PC-9 (cell line): ENCODE results near the gene PPM1J. TPM values are rescaled to one million over a fixed set of nuclear protein-coding genes. Genes with fewer than 3 reads are reported as not detected.
A peak's percentile ranks its signal among the peaks of the same experiment; 100 is the strongest.

Source experiments
- BruUV-seq: library from RNA; stranded (reverse); fragments of 400-500 nt; replicated peaks from 2 replicates; lab custom pipeline; 2021; lab: Mats Ljungman, UMichigan
- CTCF ChIA-PET: fragments of 300-600 bp; sonication (Branson Sonifier 250); formaldehyde crosslinking; loops from one replicate; lab custom pipeline; 2022; ENCODE audit warnings: antibody characterized with exemption; lab: Charles Lee
- POLR2A ChIA-PET: fragments of 300-600 bp; sonication (Branson Sonifier 250); formaldehyde crosslinking; loops from one replicate; lab custom pipeline; 2022; ENCODE audit warnings: antibody characterized with exemption; ENCODE audit not compliant: unreplicated experiment; lab: Charles Lee
- DNase-seq, 2 experiments: peaks; one replicate each; pipeline versions ENCODE4 v3.0.0 to v3.0.0-alpha.2; 2015 to 2022; ENCODE audit warnings: mixed read lengths in 1 of 2
- H2AFZ ChIP-seq: fragments of 200-600 bp; sonication (generic); 2 replicates; pipeline ENCODE4 v1.8.1; 2017; ENCODE audit warnings: antibody characterized with exemption
- H3F3A ChIP-seq: fragments of 200-600 bp; sonication (generic); 2 replicates; pipeline ENCODE4 v1.8.1; 2017; ENCODE audit warnings: antibody characterized with exemption, mild to moderate bottlenecking, low read depth; ENCODE audit not compliant: insufficient read depth
- H3K27ac ChIP-seq: fragments of 200-600 bp; sonication (generic); 2 replicates; pipeline ENCODE4 v1.6.1; 2016; ENCODE audit warnings: mixed run types
- H3K27me3 ChIP-seq: fragments of 200-600 bp; sonication (generic); 2 replicates; pipeline ENCODE4 v1.6.1; 2016; ENCODE audit warnings: low read depth, mixed run types; ENCODE audit not compliant: insufficient read depth
- H3K36me3 ChIP-seq: fragments of 200-600 bp; sonication (generic); 2 replicates; pipeline ENCODE4 v1.6.1; 2016; ENCODE audit warnings: low read depth, mixed run types
- H3K4me1 ChIP-seq: fragments of 200-600 bp; sonication (generic); replicated peaks from 2 replicates; pipeline ENCODE4 v1.6.1; 2016; ENCODE audit warnings: mixed run types; ENCODE audit not compliant: insufficient read depth
- H3K4me2 ChIP-seq: fragments of 200-600 bp; sonication (generic); 2 replicates; pipeline ENCODE4 v1.6.1; 2017; ENCODE audit warnings: mixed run types
- H3K4me3 ChIP-seq: fragments of 200-600 bp; sonication (generic); 2 replicates; pipeline ENCODE4 v1.6.1; 2016; ENCODE audit warnings: mixed run types
- H3K79me2 ChIP-seq: fragments of 200-600 bp; sonication (generic); 2 replicates; pipeline ENCODE4 v1.6.1; 2017; ENCODE audit warnings: low read depth, mixed run types
- H3K9me2 ChIP-seq: fragments of 200-600 bp; sonication (generic); 2 replicates; pipeline ENCODE4 v1.8.1; 2017; ENCODE audit warnings: mild to moderate bottlenecking; ENCODE audit not compliant: insufficient read depth
- H3K9me3 ChIP-seq: fragments of 200-600 bp; sonication (generic); 2 replicates; pipeline ENCODE4 v1.8.1; 2016; ENCODE audit warnings: low read depth; ENCODE audit not compliant: insufficient read depth
- H4K20me1 ChIP-seq: fragments of 200-600 bp; sonication (generic); 2 replicates; pipeline ENCODE4 v1.8.1; 2017; ENCODE audit not compliant: insufficient read depth
- CTCF ChIP-seq: fragments of 200-600 bp; sonication (generic); conservative IDR thresholded peaks from 2 replicates; pipeline ENCODE4 v1.6.1; 2017; ENCODE audit warnings: mixed run types, antibody characterized with exemption, mild to moderate bottlenecking, moderate library complexity
- EZH2 ChIP-seq: fragments of 200-600 bp; sonication (generic); IDR thresholded peaks from 2 replicates; pipeline ENCODE4 v1.8.0; 2017; ENCODE audit warnings: antibody characterized with exemption, low read depth
- intact Hi-C: fragments of 100-400 bp; cut with micrococcal nuclease; formaldehyde crosslinking; loops from one replicate; pipeline ENCODE4 v1.10.0; 2022; ENCODE audit not compliant: unreplicated experiment
- total RNA-seq: library from RNA; stranded (reverse); gene quantifications from 2 replicates; pipeline ENCODE4 v1.2.3, GENCODE V29; 2021

The PPM1J gene
- total RNA-seq, 1 experiment from 2014 or later = 6.0 TPM

GRCh38 chr1:112710159-112710558, 5.0 kb downstream of the PPM1J start:
- H3K4me2 ChIP-seq = no peak overlapping the region
- no peak overlapping the region for H2AFZ ChIP-seq
- DNase-seq = no peak
- no peaks in the 10 kb centered on the region for H3K9me2 ChIP-seq
- no peaks in the 10 kb centered on the region for H4K20me1 ChIP-seq
- ChIA-PET CTCF (no interaction called here), POLR2A (no interaction called here)
- intact Hi-C loops = no loop called here
- no peak overlapping the region for H3K27ac ChIP-seq
- no peak overlapping the region for H3K4me3 ChIP-seq
- no peaks in the 10 kb centered on the region for H3K27me3 ChIP-seq
- no peaks in the 10 kb centered on the region for H3K36me3 ChIP-seq
- H3K79me2 ChIP-seq = peaks cover 12% of the 10 kb centered on the region
- no peaks in the 10 kb centered on the region for H3K9me3 ChIP-seq
- BruUV-seq = no TSS peak
- H3F3A ChIP-seq = peaks cover 9% of the 10 kb centered on the region
- H3K4me1 ChIP-seq = peaks cover 27% of the 10 kb centered on the region
- TF ChIP-seq EZH2 (no peak), CTCF (no peak)

GRCh38 chr1:112708489-112708888, 6.6 kb downstream of the PPM1J start:
- CTCF ChIA-PET = interaction anchor here (0.6 to 1.0 kb wide), 3 partner anchors 34 to 155 kb away, joined by 3 to 5 read pairs (median 3); partner anchors contain the start of gene MOV10

GRCh38 chr1:112708002-112708448, 7.1 kb downstream of the PPM1J start:
- BruUV-seq = no TSS peak

More at GRCh38 chr1:112708489-112708888, 6.6 kb downstream of the PPM1J start:
- BruUV-seq = no TSS peak
- H3K9me3 ChIP-seq = no peaks in the 10 kb centered on the region
- H3K4me2 ChIP-seq = no peak overlapping the region
- TF ChIP-seq CTCF (no peak), EZH2 (no peak)
- no peaks in the 10 kb centered on the region for H3K36me3 ChIP-seq
- H3K9me2 ChIP-seq = no peaks in the 10 kb centered on the region
- no peak overlapping the region for H3K27ac ChIP-seq
- intact Hi-C loops = loop anchor here (10.0 kb wide), 1 partner anchor 244 kb away; no protein-coding TSS in a partner anchor
- H3K27me3 ChIP-seq = no peaks in the 10 kb centered on the region
- peaks cover 23% of the 10 kb centered on the region for H3K79me2 ChIP-seq
- peaks cover 29% of the 10 kb centered on the region for H3K4me1 ChIP-seq
- POLR2A ChIA-PET = no interaction called here
- no peak for DNase-seq
- no peak overlapping the region for H3K4me3 ChIP-seq
- no peak overlapping the region for H2AFZ ChIP-seq
- peaks cover 23% of the 10 kb centered on the region for H3F3A ChIP-seq
- H4K20me1 ChIP-seq = no peaks in the 10 kb centered on the region

More at GRCh38 chr1:112708002-112708448, 7.1 kb downstream of the PPM1J start:
- CTCF ChIA-PET = interaction anchor here (0.6 to 1.0 kb wide), 3 partner anchors 33 to 155 kb away, joined by 3 to 5 read pairs (median 3); partner anchors contain the start of gene MOV10
- TF ChIP-seq CTCF (no peak), EZH2 (no peak)
- peak overlapping the region; percentile 70; the same call in 1 of the 2 replicates for H2AFZ ChIP-seq
- no peaks in the 10 kb centered on the region for H3K9me2 ChIP-seq
- H3K79me2 ChIP-seq = peaks cover 28% of the 10 kb centered on the region
- H3K9me3 ChIP-seq = no peaks in the 10 kb centered on the region
- H3K36me3 ChIP-seq = peaks cover 3% of the 10 kb centered on the region
- peak overlapping the region; percentile 74 for H3K4me2 ChIP-seq
- intact Hi-C loops = loop anchor here (10.0 kb wide), 1 partner anchor 243 kb away; no protein-coding TSS in a partner anchor
- DNase-seq = no peak
- no peak overlapping the region for H3K27ac ChIP-seq
- H3K27me3 ChIP-seq = no peaks in the 10 kb centered on the region
- peaks cover 32% of the 10 kb centered on the region for H3K4me1 ChIP-seq
- peak overlapping the region; percentile 87; the same call in 1 of the 2 replicates for H3K4me3 ChIP-seq
- no peaks in the 10 kb centered on the region for H4K20me1 ChIP-seq
- peaks cover 23% of the 10 kb centered on the region for H3F3A ChIP-seq
- POLR2A ChIA-PET = no interaction called here
